GM21528 (cell line): ENCODE measurements around the gene TMEM63C.

Experiments used
- ATAC-seq: cut with Tn5 transposase; IDR thresholded peaks from one replicate; pipeline ENCODE4 v1.9.1; 2021; ENCODE audit warnings: mild to moderate bottlenecking, moderate library complexity; ENCODE audit not compliant: unreplicated experiment, low FRiP score

Gene TMEM63C

GRCh38 chr14:77181603-77182437 is at the start of gene TMEM63C:
Gene TMEM63C, plus strand, starts transcription at chr14:77181798. Its CDS starts 37,016 bp downstream, at chr14:77218814.
- ATAC-seq: peak; percentile 71

DNA sequence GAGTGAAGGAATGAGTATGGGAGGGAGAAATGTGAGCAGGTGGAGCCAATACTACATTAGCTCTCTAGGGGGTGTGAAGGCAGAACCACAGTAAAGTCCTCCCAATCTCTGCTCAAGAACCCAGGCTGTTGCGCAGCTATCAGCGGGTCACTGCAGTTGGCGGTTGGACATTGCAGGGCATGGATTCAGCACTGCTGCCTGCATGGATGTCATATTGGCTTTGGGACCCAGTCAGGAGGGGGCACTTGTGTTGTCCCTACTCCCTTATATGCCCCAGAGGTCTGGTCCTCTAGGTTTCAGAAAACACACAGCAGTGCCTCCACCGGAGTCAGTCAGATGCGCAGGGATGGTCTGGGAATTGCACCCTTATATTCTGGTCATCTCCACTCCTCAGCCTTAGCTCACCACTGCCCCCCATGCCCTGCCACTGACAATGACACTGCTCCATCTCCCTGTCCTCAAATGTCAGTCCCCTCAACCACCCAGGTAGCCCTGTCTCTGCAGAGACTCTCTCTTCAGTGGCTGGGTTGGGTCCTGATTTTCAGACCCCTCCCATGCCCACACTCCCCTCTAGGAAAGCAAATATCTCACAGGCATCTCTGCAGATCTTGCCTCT is 49.6 kb upstream of the TMEM63C start:
- no peak for ATAC-seq

- no peak for ATAC-seq
These were observed 47.8 kb upstream of the TMEM63C start for GRCh38 chr14:77133720-77134338.

DNA sequence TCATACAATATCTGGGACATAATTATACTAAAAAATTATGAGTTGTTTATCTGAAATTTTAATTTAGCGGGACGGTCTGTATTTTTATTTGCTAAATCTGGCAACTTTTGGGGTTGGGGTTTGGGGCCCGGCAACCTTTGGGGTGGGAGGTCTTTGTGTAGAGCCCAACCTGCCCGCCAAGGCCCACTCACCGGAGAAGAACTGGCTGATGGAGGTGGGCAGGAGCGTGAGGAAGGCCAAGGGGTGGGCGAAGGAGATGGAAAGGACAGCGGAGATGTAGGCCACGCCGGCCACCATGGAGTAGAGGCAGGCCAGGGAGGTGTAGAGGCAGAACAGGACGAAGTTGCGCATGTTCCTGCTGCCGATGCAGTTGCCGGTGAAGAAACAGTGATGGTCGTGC is 42.6 kb upstream of the TMEM63C start:
- ATAC-seq: no peak

DNA sequence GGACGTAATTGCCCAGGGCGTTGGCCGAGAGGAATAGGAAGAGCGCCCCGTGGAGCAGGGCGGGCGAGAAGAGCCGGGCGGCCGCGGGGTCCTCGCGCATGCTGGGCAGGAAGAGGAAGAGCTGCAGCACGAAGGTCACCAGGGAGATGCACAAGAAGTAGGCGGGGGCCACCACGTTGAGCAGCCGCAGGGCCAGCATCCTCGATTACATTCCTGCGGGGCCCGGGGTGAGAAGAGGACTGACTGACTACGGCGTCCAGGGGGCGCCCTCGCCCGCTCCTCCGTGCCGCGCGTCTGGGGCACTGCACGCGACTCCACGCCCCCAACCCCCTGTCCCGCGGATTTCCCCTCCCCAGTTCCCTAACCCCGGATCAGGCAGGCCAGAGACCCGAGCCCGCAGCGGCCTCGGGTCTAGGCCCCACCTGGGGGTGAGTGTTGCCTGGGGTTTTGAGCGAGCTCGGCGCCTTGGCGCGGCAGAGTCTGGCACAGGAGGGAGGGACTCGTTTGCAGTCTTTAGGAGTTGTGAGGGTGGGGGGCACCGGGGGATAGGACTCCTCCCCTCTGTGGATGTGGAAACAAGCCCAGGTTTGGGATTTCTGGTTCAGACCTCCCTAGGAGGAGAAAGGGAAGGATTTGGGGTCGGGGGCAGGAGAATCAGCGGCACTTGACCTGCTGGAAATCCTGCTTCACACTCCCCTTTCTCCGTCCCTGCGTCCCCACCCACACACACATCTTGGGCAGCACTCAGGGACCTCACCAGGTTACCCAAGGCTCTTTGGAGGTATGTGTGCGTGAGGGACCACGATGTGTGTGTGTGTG is 41.8 kb upstream of the TMEM63C start:
- ATAC-seq: no peak

- no peak for ATAC-seq
These were observed 41.0 kb upstream of the TMEM63C start for GRCh38 chr14:77140359-77141213.

DNA sequence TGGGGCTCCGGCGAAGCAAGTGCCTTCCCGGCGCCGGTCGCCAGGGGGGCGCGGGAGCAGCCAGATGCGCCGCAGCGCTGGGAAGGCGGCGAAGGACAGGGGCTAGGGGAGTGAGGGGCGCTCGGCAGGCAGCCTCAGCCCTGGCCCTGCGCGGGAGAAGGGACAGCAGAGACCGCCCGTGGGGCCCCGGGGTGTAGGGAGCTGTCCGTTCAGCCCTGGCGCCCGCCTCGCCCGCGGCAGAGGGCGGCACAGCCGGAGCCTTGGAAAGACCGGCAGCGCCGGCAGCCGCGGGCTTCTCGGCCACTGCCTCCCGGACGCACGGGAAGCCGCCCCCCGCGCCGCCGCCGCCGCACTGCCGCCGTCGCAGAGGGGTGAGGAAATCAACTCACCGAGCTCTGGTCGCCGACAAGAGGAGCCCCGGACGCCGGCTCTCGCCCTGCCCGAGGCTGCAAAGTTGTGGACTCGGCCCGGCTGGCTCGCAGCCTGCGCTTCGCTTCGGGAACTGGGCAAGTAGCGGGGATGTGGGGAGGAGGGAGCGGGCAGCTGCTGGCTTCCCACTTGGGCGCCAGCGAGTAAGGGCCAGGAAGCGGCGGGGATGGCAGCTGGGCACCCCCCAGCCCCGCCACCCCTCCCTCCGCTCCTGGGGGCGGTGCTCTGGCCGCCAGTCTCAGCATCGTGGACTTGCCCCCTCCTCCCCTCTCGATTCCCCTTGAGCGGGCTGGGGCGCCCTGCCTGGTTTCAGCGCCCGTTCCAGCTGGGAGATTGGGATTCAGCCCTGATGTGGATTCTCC is 40.2 kb upstream of the TMEM63C start, which contains the start of gene ZDHHC22:
TSS of gene ZDHHC22 (minus strand) at position 578 of the 791 bp plus-strand sequence. CDS start 2,053 bp downstream, outside the sequence.
- no peak for ATAC-seq

DNA sequence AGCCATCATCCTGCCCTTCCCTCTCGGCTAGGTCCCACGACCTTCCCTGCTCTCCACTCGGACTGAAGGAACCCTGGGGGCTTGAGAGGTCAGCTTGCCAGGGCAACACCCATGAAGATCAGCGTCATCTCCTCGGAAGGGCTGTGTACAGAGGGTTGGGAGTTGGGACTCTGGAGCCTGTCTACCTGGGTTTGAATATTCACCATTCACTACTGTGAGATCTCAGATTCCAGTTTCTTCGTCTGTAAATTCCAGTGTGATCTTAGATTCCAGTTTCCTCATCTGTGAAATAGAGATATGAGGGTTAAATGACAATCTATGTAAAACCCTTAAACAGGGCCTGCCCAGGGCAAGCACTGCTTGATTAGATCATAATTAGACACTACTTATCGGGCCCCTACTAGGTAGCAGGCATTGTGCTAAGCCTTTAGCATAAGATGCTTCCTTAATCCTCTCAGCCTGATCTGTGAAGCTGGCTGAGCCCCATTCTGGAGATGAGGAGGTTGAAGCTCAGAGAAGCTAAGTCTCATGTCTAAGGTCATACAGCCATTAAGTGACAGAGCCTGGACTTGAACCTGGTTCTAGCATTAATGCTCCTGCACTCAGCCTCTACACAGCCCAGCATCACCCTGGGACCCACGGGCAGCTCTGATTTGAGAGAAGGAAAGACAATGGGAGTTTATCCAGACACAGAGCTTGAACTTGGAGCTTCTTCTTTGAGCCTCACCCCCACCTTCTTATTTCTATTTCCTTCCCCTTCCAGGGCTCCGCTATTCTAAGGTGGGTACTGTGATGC is 39.4 kb upstream of the TMEM63C start:
- no peak for ATAC-seq

DNA sequence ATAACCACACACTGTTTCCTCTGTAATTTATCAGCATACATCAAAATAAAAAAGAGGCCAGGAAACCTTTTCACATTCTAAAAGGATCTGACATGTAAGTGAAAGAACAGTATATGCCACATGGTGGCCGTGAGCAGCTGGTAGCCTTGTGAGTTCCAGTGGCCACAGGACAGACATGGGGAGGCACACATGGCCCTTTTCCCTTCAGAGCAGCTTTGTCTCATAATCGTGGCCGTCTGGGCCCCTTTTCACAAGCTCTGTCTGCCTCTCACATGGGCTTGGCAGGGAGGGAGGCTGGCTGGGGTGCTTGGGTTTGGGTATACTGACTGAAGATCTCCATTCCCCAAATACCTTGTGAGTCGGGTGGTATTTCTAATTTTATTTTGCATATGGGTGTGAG is 38.5 kb upstream of the TMEM63C start:
- no peak for ATAC-seq

DNA sequence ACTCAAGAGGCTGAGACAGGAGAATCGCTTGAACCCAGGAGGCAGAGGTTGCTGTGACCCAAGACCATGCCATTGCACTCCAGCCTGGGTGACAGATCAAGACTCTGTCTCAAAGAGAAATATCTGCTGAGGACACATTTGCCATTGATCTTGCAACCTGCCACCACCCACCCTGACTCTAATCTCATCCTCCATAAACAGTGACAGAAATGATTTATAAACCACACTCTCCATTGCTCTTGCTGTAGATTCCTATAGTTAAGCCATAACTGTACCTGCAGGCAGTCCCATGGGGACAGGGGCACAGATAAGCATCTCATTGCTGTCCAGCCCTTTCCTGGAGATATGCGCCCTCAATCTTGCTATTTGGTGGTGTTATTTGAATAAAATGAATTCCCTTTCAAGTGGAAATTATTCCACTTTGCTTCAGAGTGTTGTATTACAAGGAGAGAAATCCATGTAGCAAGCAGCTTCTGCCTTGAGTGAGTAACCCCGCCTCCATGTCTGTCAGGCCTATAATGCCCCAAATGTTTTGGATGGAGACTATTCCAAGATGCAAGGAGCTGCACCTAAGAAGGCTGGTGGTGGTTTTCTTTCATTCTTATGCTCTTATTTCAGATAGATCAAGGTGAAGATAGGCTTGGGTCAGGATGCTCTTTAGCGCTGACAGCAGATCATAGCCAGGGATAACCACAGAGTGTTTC is 37.0 kb upstream of the TMEM63C start:
- ATAC-seq: no peak

- no peak for ATAC-seq
These were observed 35.4 kb upstream of the TMEM63C start for GRCh38 chr14:77145975-77146740.

GRCh38 chr14:77148510-77149231 is 32.9 kb upstream of the TMEM63C start:
- ATAC-seq: no peak

DNA sequence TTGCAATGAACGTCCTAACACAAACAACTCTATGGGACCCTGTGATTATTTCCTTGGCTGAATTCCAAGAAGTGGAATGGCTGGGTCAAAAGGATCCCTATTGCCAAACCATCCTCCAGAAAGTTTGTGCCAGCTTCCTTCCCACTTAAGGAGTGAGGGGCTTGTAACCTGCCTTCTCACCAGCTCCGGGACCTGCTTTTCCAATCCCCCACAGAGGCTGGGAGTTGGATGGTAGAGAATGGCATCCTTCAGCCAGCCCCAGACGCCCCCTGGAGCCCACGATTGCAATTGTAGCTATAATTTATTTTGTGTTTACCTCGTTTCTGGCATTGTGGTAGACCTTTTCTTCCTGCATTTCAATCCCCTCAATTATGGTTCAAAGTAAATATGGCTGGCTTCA is 30.4 kb upstream of the TMEM63C start:
- ATAC-seq: no peak

DNA sequence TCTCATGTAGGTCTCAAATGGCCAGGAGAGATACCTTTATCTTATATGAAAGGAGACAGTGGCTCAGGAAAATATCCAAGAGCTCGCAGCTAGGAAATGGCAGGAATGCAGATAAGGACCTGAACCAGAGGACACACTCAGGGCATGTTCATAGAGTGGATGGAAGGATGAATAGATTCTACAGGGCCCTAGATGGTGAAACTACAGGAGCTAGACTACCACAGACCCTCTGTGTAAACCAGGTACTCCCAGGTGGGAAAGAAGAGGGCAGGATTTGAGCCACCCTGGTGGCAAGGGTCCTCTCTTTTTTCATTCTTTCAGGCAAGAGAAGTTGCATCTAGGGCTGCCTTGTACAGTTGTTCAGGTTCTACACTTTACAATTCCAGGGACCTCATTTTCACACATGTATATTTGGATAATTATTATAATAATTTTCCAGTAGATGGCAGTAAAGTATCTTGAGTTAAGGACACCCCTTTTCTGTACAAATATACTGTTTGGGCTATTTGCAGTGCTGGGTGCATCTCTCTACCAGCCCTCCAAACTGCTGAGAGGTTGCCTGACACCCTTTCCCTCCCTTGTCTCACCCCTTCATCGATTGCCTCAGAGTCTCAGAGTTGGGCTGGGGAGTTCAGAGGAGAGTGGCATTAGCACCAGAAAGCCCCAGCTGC is 29.5 kb upstream of the TMEM63C start:
- ATAC-seq: no peak

GRCh38 chr14:77153802-77154201 is 27.8 kb upstream of the TMEM63C start:
- no peak for ATAC-seq

DNA sequence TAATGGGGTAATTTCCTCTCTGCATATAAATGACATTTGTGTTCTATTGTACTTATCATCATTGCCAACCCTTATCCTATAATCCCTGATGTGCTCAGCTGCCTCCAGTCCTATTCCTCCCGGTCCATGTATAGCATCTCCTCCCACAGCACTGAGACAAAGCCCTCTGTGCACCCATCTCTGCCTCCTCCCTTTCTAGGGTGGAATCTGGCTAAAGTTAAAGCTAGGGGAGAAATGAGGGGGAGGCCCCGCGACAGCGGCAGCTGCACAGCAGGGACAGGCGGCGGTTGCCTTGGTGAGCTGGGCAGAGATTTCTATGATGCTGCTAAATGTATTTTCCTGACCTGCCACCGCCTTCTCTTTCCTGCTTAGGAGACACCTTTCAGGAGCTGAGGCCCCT is 27.2 kb upstream of the TMEM63C start:
- ATAC-seq: no peak
